ENCODE data around the gene EBF3.

GRCh38 chr10:129852829-129853561 lies 111.1 kb downstream of the EBF3 start:
- TF ChIP-seq CTCF (IDR thresholded peaks at IDR 0.05) (no peak), POLR2A (IDR thresholded peaks at IDR 0.05) (no peak)

Data from Peyer's patch (tissue), 4 donors.